Measurements from ENCODE around the gene MLH1. TPM values are rescaled to one million over a fixed set of nuclear protein-coding genes. Genes with fewer than 3 reads are reported as not detected.

The MLH1 gene
- total and polyA plus RNA-seq, 10 of the 15 experiments (the other 5 are each of a cell fraction or from before 2014, with no cell fraction given) = 58.6 to 109 (median 81.4) TPM

DNA sequence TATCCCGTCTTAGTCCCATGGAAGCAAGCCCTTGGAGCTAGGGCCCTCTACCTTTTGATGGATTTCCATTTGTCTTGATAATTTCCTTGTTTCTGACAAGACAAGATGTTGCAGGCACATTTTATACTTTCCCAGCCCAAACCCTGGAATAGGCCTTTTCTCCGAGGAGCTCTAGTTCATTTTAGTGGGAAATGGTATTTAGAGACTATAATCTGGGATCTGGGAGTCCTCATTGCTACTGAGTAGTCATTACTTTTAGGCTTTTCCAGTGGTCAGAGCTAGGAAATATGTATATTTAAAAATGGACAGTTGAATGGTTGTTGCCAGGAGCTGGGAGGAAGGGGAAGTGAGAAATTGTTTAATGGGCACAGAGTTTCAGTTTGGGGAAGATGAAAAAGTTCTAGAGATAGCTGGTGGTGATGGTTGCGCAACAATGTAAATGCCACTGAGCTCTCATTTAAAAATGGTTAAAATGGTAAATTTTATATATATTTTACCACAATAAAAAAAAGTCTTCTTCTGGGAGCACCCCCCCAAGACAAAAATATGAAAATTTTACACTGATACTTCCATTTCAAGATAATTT lies 31.6 kb downstream of the MLH1 start (continued):
- TF ChIP-seq DPF2 (IDR thresholded peaks at IDR 0.05) (peak; percentile 48; the same call in 1 of the 2 replicates), CEBPB (IDR thresholded peaks at IDR 0.05; ENCODE audit: borderline replicate concordance in 1 of 2, low read depth in 2 of 2, low read length in 2 of 2) (peak; percentile 55 to 99; a peak in 2 of 4 replicates), RUNX3 (IDR thresholded peaks at IDR 0.05; ENCODE audit: low read length) (0 out of 2 replicates have a peak, but pooled peaks have one; percentile 20), ZNF217 (IDR thresholded peaks at IDR 0.05) (no peak)

- no peak for DNase-seq (ENCODE audit: low read depth, low spot score)
- RAD21 ChIA-PET (ENCODE audit: unreplicated experiment) = interaction anchor here (0.7 to 3.2 kb wide), 17 partner anchors 11 to 1621 kb away, joined by 3 to 17 read pairs (median 3); partner anchors contain the start of genes EPM2AIP1, LRRFIP2 and MLH1
- Histone ChIP-seq H3K4me2 (ENCODE audit: control insufficient read depth, insufficient read depth) (no peak overlapping the region), H3K27me3 (replicated peaks in 1 of 2; ENCODE audit: control insufficient read depth in 2 of 2, insufficient read depth in 2 of 2, low read length in 1 of 2) (no peaks in the 10 kb centered on the region), H3K27ac (ENCODE audit: control insufficient read depth, insufficient read depth) (no peak overlapping the region), H2AFZ (ENCODE audit: control insufficient read depth, low read depth, low read length) (no peak overlapping the region), H3K9me3 (replicated peaks; ENCODE audit: control insufficient read depth, insufficient read depth, low read length) (no peaks in the 10 kb centered on the region), H3K9ac (ENCODE audit: control insufficient read depth, insufficient read depth, low read length) (no peak overlapping the region), H3K79me2 (ENCODE audit: control insufficient read depth, insufficient read depth, low read length) (no peaks in the 10 kb centered on the region), H4K20me1 (ENCODE audit: control insufficient read depth, insufficient read depth) (peaks cover 2% of the 10 kb centered on the region; the same call in 1 of the 2 replicates), H3K36me3 (ENCODE audit: control insufficient read depth in 2 of 2, insufficient read depth in 2 of 2, low read length in 1 of 2) (peaks cover 11 to 23% of the 10 kb centered on the region in 2 experiments), H3K4me3 (no peak overlapping the region), H3K4me1 (ENCODE audit: control insufficient read depth, insufficient read depth, low read length) (peaks cover 4% of the 10 kb centered on the region; the same call in 1 of the 2 replicates)
- POLR2A ChIA-PET = interaction anchor here (1.6 kb wide), 1 partner anchor 32 kb away, joined by 6 read pairs; the partner anchor contains the start of genes EPM2AIP1 and MLH1
- SMC1A ChIA-PET (ENCODE audit: uncharacterized antibody, unreplicated experiment) = interaction anchor here (1.0 to 2.2 kb wide), 12 partner anchors 10 to 187 kb away, joined by 3 to 27 read pairs (median 6); partner anchors contain the start of gene LRRFIP2
- TF ChIP-seq NFIC (IDR thresholded peaks at IDR 0.05; ENCODE audit: low read depth, low read length) (no peak), RFX5 (IDR thresholded peaks at IDR 0.05; ENCODE audit: low read depth, low read length) (no peak), PRDM15 (CRISPR knock-in tag; IDR thresholded peaks at IDR 0.05) (no peak), TAF1 (IDR thresholded peaks at IDR 0.05; ENCODE audit: borderline replicate concordance, low read depth, low read length) (no peak), CREM (IDR thresholded peaks at IDR 0.05; ENCODE audit: low read depth) (no peak), DPF2 (IDR thresholded peaks at IDR 0.05) (no peak), RAD51 (IDR thresholded peaks at IDR 0.05) (no peak), USF2 (IDR thresholded peaks at IDR 0.05; ENCODE audit: borderline replicate concordance, low read depth, low read length) (no peak), ZNF24 (IDR thresholded peaks at IDR 0.05) (no peak), TARDBP (IDR thresholded peaks at IDR 0.05; ENCODE audit: borderline replicate concordance) (no peak), E4F1 (IDR thresholded peaks at IDR 0.05; ENCODE audit: borderline replicate concordance, partially characterized antibody) (no peak)
- intact Hi-C loops (cut with micrococcal nuclease; ENCODE audit: unreplicated experiment) (loop anchor here (2.0 kb wide), 1 partner anchor 187 kb away; no protein-coding TSS in a partner anchor), in situ Hi-C loops (cut with MboI) (no loop called here)
- BruUV-seq (replicated peaks) = no TSS peak
- FAIRE-seq = no peak
- ATAC-seq = no peak
- CTCF ChIA-PET = interaction anchor here (1.1 to 3.5 kb wide), 12 partner anchors 10 to 197 kb away, joined by 3 to 51 read pairs (median 7); no protein-coding TSS in a partner anchor
- WGBS (ENCODE audit: insufficient coverage, insufficient replicate concordance, low lambda C conversion rate, missing lambda C conversion rate) = 97% methylated on average over 3 of the region's 3 CpGs
Observed at GRCh38 chr3:37025561-37026335, 32.4 kb downstream of the MLH1 start.

All from GM12878 (cell line).